GM18519 (cell line): ENCODE measurements around the gene TNIK.
"Not testable (repeated sequence)": the region's sequence is repeated elsewhere in the genome, so short reads cannot be mapped to it uniquely, and the experiment has no call there.

Experiments
- ATAC-seq: cut with Tn5 transposase; IDR thresholded peaks from one replicate; pipeline ENCODE4 v1.9.1; 2021; ENCODE audit warnings: mild to moderate bottlenecking, moderate library complexity; ENCODE audit not compliant: unreplicated experiment, low FRiP score

Gene TNIK

GRCh38 chr3:171390051-171390941 lies 69.9 kb downstream of the TNIK start:
- ATAC-seq: no peak

DNA sequence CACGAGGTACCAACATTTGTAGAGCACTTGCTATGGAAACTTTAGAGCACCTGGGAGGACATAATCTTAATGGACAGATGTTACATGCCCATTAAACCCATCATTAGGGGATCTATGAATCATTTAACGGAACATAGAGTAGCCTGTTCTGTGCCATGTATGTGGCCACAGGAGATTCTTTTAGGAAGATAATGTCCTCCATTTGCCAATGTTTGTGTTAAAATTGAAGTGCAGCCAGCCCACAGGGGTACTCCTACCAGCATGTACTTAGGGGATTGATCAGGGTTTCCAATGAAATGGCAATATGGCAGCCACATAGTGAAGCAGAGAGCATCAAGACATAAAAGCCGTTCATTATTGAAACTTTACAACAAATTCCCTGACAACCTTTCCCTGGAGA lies 70.7 kb downstream of the TNIK start:
- no peak for ATAC-seq

DNA sequence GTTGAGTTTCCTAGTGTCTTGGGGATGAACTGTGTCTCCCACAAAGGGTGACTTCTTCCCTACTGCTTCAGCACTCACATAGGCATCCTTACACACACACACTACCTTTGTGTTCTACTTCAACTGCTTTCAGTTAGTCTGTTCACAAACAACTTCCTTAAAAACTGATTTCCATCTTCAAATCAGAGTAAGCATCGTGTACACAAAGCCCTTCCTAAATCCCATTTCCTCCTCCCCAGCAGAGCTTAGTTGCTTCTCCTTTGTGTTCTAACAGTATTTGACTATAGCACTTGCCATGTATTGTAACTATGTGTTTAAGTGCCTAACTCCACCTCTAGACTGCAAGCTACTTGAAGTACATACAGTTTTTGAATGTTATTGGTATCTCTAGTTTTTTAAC lies 71.7 kb downstream of the TNIK start:
- no peak for ATAC-seq

DNA sequence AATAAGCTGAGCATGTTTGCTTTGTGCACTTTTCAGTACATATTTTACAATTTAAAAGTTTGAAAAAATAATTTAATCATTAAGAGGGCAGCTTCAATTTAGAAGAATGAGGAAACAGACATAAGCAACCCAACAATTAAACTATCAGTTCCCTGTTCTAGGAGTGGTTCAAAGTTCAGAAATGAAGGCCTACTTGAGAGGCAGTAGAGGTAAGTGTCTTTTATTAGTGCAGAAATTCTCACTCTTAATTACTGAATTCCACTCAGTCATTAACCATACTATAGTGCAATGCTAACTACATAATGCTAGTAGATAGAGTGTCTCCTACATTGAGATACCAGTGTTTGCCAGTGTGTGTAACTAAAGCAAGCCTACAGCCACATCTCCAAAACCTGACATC lies 73.1 kb downstream of the TNIK start:
- no peak for ATAC-seq

GRCh38 chr3:171385086-171385485 lies 75.1 kb downstream of the TNIK start:
- ATAC-seq: no peak

DNA sequence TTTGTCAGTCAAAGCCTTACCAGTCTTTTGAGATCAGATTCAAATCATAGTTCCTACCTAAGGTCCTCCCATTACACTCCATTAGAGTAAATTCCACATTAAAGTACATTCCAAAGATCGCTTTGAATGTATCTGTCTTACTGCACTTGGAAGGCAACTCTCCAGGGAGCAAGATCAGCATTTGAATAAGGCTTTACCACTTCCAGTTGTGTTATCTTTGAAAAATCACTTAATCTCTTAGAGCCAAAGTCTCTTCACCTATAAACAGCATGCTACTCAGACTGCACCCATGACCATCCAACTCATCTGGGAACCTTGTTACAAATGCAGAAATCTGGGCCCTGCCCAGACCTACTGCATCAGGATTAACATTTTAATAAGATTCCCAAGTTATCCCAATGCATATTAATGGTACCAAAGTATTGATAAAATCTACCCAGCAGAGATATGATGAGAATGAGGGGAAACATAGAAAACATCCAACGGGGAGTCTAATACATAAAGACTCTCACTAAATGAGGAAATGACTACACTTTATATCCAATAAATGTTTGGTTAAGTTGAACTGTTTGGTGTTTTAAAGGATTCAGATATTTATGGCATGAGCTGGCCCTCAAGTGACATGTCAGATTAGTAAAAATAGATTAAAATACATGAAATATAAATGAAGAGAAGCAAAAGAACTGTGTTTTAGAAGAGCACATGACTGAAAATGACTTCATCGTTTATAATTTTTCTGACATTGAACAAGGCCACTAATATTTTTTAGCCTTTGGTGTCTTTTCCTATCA lies 75.9 kb downstream of the TNIK start:
- ATAC-seq: no peak

DNA sequence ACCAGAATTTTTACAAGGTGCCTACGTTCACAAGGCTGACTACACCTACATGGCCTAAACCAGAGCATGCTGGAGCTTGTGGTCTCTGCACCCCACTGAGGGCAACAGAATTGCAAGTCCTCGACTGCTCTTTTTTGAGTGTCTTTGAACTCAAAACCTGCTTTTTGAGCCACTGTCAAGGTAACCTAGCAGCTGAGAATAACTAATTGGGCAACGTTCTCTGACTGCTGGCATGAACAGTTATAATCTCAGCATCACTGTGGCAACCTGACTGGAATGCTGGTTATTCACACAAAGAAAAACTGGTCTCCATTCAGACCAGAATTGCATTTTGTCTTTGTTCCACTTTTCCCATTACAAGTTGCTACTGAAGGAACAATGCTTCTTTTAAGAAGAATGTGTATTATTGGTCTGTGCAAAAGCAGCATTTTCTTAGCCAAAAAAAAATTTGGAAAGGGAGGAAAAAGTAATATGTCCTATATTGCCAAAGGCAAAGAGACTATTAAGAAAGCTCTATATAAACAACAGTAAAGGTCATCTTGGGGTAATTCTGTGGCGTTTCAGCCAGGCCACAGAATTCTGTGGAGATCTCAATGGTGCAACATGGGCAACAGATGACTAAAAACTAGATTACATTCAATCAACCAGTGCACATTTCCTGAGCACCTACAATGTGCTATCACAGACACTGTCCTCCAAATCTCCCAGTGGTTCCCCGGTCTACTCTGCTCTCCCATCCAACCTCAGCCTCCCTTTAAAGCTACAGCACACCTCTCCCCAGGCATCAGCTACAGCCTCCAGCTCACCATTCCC lies 76.8 kb downstream of the TNIK start:
- ATAC-seq: no peak

DNA sequence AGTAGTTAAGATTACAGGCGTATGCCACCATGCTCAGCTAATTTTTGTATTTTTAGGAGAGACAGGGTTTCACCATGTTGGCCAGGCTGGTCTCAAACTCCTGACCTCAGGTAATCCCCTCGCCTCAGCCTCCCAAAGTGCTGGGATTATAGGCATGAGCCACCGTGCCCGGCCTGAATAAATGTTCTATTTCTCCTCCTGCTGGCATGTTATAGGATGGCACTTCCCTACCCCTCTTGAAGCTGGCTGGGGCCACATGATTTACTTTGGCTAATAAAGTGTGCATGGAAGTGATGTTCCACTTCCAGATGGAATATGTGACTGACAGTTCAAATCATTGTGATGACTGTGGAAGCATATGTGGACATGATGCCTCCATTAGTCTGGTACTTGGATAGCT lies 77.9 kb downstream of the TNIK start:
- not testable (repeated sequence) for ATAC-seq

DNA sequence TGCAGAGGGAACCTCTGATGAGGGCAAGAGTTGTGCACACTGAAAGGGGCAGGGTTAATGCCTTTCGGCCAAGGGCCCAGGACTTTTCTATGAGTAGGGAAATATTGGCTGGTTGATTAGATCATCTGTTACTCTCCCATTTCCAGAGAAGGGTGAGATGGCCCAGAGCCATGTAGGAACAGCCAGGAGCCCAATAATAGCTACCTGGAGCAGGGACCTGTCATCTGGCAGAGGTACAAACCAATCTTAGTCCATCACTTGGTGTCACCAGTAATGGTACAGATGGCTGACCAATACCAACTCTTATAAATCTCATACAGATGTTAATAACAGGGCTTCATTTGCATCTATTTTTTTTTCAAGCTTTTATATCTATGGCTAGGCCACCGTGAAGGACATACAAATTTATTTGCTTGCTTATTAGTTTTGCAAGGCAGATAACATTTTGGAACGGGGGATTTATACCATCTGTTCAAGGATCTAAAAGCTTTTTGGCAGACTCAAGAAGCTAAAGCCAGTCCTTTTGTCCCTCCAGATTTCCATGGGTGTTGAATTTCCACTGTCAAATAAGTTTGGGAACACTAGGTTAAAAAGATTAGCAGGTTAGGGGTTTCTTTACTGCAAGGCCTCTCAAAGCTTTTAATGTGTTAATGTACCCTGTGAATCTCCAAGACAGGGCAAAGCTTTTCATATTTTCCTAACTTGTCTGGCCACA lies 79.3 kb downstream of the TNIK start:
- no peak for ATAC-seq

DNA sequence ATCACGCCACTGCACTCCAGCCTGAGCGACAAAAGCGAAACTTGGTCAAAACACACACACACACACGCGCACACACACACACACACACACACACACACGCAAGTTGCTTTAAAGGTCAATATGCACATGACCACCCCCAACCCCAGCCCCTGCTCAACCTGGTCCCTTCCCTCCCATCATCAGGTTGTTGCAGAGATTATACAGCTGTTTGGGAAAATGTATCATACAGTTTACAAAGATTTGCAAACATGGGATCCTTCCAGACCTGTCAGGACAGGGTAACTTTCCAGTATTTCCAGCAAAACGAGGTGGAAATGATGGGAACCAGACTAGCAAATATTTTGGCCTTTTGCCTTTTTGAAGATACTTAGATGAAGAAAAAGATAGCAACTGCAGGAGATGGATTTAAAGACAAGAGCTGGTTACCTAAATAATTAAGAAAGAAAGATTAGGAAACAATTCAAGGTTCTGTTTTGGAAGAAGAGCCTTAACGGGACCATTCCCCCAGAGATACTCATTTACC lies 80.2 kb downstream of the TNIK start:
- ATAC-seq: no peak

- no peak for ATAC-seq
Observed at GRCh38 chr3:171379281-171379680, 80.9 kb downstream of the TNIK start.

DNA sequence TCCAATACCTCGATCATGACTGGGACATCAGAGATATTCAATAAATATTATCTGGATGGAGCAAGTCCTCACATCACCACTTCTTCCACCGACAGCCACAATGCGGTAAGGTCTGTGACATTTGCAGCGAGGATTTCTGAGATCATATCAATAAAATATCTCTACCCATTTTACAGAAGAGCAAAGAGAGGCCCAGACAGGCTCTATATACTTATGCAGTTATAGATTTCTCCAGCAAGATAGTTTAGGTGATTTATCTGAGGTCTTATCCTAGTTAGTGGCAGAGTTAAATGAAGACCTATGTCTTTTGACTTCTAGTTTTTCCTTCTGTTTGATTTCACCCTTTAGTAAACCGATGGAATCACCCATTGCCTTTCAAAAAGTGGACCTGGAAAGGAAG lies 81.6 kb downstream of the TNIK start:
- ATAC-seq: no peak

DNA sequence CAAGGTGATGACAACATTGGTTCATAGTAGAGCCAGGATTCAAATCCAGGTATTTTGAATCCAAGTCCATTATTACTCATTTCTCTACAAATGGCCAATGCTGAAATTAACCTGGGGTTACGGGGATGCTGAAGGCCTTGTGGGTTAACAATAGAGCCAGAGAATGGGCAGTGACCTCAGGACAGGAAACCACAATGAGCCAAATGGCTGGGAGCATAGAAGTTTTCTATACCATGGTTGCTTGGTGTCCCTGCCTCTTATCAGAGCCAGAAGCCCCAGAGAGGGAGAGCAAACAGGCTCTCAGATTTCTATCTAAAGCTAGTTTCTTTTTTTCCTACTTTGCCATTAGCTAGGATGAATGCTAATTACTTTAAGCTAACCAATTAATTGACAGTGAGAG lies 82.3 kb downstream of the TNIK start:
- no peak for ATAC-seq

GRCh38 chr3:171376596-171376947 lies 83.6 kb downstream of the TNIK start:
- no peak for ATAC-seq

DNA sequence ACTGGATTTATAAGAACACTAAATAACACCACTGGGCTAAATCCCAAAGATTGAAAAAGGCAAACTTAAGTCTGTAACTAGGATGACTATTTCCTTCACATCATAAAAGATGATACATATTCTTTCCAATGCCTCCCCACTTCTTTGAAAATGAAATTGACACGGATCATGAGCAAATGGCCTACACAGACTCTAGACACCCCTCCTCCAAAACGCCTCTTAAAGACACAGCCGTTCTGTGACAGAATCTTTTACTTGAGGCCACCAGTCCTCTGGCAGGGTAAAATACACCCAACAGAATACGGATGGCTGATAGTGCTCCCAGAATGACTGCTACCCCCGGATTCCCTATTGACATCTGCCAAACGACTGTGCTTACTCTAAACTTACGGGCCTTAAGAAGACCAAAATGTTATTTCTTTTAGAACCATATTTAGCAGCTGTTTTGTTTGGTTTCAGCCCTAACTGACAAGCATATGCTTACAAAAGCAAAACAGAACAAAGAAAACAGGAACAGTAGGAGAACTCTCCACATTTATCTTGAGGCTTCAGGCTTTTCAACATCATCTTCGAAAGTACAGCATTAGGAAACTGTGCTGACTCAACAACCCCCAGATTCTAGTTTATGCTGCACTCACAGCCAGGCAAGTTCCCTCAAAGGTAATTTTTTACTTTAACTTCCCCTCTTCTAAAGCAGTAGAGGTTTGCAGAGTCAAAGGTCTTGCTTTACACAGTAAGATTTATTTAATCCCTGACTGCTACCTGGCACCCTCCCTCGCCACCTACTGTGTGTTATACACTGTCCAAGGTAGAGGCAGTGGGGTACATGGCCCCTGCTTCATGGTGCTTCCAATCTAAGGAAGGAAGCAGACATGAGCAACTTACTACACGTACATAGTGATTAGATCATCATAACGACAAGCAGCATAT lies 84.3 kb downstream of the TNIK start:
- ATAC-seq: no peak

- ATAC-seq: no peak
Observed at GRCh38 chr3:171374661-171375285, 85.4 kb downstream of the TNIK start.

DNA sequence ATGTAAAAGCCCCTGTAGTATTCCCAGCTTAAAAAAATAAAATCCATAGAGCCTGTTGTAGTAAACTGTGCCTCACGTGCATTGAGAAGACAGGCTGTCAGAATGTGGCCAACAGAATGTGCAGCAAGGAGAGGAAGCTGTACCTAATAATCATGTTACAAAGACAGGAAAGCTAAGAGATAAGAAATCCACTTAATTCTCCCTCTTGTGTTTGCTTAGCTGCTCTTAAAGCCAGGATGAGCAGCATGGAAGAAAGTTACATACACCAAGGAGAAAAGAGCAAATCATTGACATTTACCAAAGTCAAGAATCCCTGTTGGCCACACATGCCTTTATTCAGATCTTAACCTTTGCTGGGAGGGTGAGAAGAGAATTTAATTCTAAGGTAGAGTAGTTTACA lies 85.9 kb downstream of the TNIK start:
- ATAC-seq: no peak

DNA sequence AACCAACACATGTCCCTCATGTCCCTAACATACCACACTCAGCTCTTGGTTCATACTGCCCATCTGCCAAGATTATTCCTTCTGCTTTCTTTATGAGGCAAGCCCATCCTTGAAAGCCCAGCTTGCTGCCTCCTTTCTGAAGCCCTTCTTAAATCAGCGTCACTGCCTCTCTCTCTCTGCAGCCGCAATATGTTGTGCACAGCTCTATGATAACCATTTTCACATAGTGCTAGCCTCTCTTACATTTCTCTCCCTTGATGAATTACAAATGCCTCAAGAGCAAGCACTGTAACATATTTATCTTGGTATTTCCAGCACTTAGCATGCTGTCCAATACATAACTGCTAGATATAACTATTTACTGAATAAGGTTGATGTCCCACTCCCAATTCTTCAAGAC lies 86.5 kb downstream of the TNIK start:
- no peak for ATAC-seq

DNA sequence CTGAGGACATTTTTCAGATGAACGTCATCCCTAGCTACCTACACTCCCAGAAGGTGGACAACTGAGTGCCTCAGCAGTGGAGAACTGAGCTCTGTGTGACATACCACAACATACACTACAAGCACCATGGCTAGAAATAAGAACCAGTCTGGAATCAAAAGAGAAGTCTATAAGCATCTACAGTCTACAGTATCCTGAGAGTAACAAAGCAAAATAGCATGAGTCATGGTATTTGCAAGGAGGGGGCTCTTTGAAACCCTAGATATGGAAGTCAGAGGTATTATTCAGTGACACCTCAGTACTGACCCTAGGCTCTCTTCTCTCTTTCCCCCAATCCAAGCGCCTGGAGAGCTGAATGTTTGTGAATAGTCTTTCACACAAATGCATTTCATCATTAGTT lies 87.5 kb downstream of the TNIK start:
- no peak for ATAC-seq
